ENCODE results near the gene TAOK1.
"Not testable (repeated sequence)": the region's sequence is repeated elsewhere in the genome, so short reads cannot be mapped to it uniquely, and the experiment has no call there.

The TAOK1 gene

GRCh38 chr17:29389982-29390850 lies at the start of gene TAOK1:
Gene TAOK1 (plus strand): TSS chr17:29390363. CDS start chr17:29451549, 61,186 bp downstream.
- peak; percentile 92 for DNase-seq

GRCh38 chr17:29341726-29342125 lies 48.4 kb upstream of the TAOK1 start:
- no peak for DNase-seq

- no peak for DNase-seq
Measured at GRCh38 chr17:29342158-29342765, 47.9 kb upstream of the TAOK1 start.

GRCh38 chr17:29344201-29344856 lies 45.8 kb upstream of the TAOK1 start:
- DNase-seq = no peak

GRCh38 chr17:29345066-29345465 lies 45.1 kb upstream of the TAOK1 start:
- no peak for DNase-seq

GRCh38 chr17:29345470-29345869 lies 44.7 kb upstream of the TAOK1 start:
- DNase-seq = not testable (repeated sequence)

GRCh38 chr17:29346462-29346861 lies 43.7 kb upstream of the TAOK1 start:
- DNase-seq = no peak

GRCh38 chr17:29347831-29348629 lies 42.1 kb upstream of the TAOK1 start:
- no peak for DNase-seq

- no peak for DNase-seq
Measured at GRCh38 chr17:29349409-29349808, 40.8 kb upstream of the TAOK1 start.

- DNase-seq = no peak
Measured at GRCh38 chr17:29352146-29352545, 38.0 kb upstream of the TAOK1 start.

- no peak for DNase-seq
Measured at GRCh38 chr17:29357232-29357631, 32.9 kb upstream of the TAOK1 start.

GRCh38 chr17:29357821-29358232 lies 32.3 kb upstream of the TAOK1 start:
- no peak for DNase-seq

- DNase-seq = no peak
Measured at GRCh38 chr17:29358416-29358815, 31.7 kb upstream of the TAOK1 start.

GRCh38 chr17:29359777-29360176 lies 30.4 kb upstream of the TAOK1 start:
- no peak for DNase-seq

GRCh38 chr17:29363716-29364115 lies 26.4 kb upstream of the TAOK1 start:
- DNase-seq = no peak

- no peak for DNase-seq
Measured at GRCh38 chr17:29364691-29365090, 25.5 kb upstream of the TAOK1 start.

GRCh38 chr17:29368161-29368560 lies 22.0 kb upstream of the TAOK1 start:
- DNase-seq = no peak

- no peak for DNase-seq
Measured at GRCh38 chr17:29368926-29369325, 21.2 kb upstream of the TAOK1 start.

- DNase-seq = peak; percentile 22
Measured at GRCh38 chr17:29369831-29370735, 20.1 kb upstream of the TAOK1 start.

GRCh38 chr17:29376667-29377270 lies 13.4 kb upstream of the TAOK1 start:
- no peak for DNase-seq

GRCh38 chr17:29378500-29378899 lies 11.7 kb upstream of the TAOK1 start:
- no peak for DNase-seq

All from NCI-H2029 (cell line).